Choroid plexus epithelial cell (primary cell): ENCODE data around the gene ATOH8.
A peak's percentile ranks its signal among the peaks of the same experiment; 100 is the strongest.

Experiments
- DNase-seq: peaks from one replicate; pipeline ENCODE4 v3.0.0-alpha.2; 2010; ENCODE audit warnings: low read depth
- H3K4me3 ChIP-seq: 2 replicates; pipeline ENCODE4 v1.5.1; 2011; ENCODE audit warnings: low read depth, mild to moderate bottlenecking, control low read depth, low read length, moderate library complexity
- CTCF ChIP-seq: conservative IDR thresholded peaks from 2 replicates; pipeline ENCODE4 v1.5.1; 2011; ENCODE audit warnings: low read depth, mild to moderate bottlenecking, control low read depth, inconsistent platforms, low read length, moderate library complexity

Gene ATOH8

GRCh38 chr2:85741833-85742455 is 11.8 kb upstream of the ATOH8 start:
- DNase-seq: peak; percentile 96

GRCh38 chr2:85743304-85743978 is 10.3 kb upstream of the ATOH8 start:
- peak; percentile 67 for DNase-seq
- no peak for TF ChIP-seq CTCF
- no peak overlapping the region for H3K4me3 ChIP-seq

More at GRCh38 chr2:85741833-85742455, 11.8 kb upstream of the ATOH8 start:
- H3K4me3 ChIP-seq: no peak overlapping the region
- TF ChIP-seq CTCF: no peak

- no peak for TF ChIP-seq CTCF
- H3K4me3 ChIP-seq: no peak overlapping the region
- no peak for DNase-seq
Observed at GRCh38 chr2:85744055-85744454, 9.7 kb upstream of the ATOH8 start.

- DNase-seq: peak; percentile 89
- peak overlapping the region; percentile 1 for H3K4me3 ChIP-seq
- peak; percentile 9 for TF ChIP-seq CTCF
Observed at GRCh38 chr2:85744741-85745601, 8.8 kb upstream of the ATOH8 start.

- no peak for TF ChIP-seq CTCF
- no peak for DNase-seq
- peak overlapping the region; percentile 1 for H3K4me3 ChIP-seq
Observed at GRCh38 chr2:85745619-85746018, 8.2 kb upstream of the ATOH8 start.

- no peak for TF ChIP-seq CTCF
- DNase-seq: no peak
- H3K4me3 ChIP-seq: no peak overlapping the region
Observed at GRCh38 chr2:85746321-85747004, 7.3 kb upstream of the ATOH8 start.
